ENCODE data around the gene LORICRIN.

LORICRIN gene

GRCh38 chr1:153242160-153242559 lies 17.3 kb upstream of the LORICRIN start:
- Histone ChIP-seq H3K4me3 (ENCODE audit: low read length) (no peak overlapping the region), H2AFZ (ENCODE audit: low read depth, low read length) (no peak overlapping the region), H4K20me1 (ENCODE audit: insufficient read depth, low read length) (no peaks in the 10 kb centered on the region), H3K36me3 (replicated peaks; ENCODE audit: low read depth, low read length) (no peaks in the 10 kb centered on the region), H3K27me3 (ENCODE audit: low read depth, low read length) (no peaks in the 10 kb centered on the region), H3K4me1 (ENCODE audit: low read length) (no peaks in the 10 kb centered on the region), H3K79me2 (ENCODE audit: low read length) (no peaks in the 10 kb centered on the region), H3K4me2 (ENCODE audit: low read length) (no peak overlapping the region), H3K27ac (ENCODE audit: low read length) (no peak overlapping the region), H3K9me3 (ENCODE audit: insufficient read depth, low read length) (no peaks in the 10 kb centered on the region), H3K9ac (ENCODE audit: low read length) (no peak overlapping the region)
- TF ChIP-seq CTCF (IDR thresholded peaks at IDR 0.05; ENCODE audit: low read depth, low read length) = no peak
- no peak for TF ChIP-seq EZH2phosphoT487 (IDR thresholded peaks at IDR 0.05; ENCODE audit: low read depth)

GRCh38 chr1:153245466-153245865 lies 14.0 kb upstream of the LORICRIN start:
- no peak for TF ChIP-seq CTCF (IDR thresholded peaks at IDR 0.05; ENCODE audit: low read depth, low read length)
- no peak for TF ChIP-seq EZH2phosphoT487 (IDR thresholded peaks at IDR 0.05; ENCODE audit: low read depth)
- Histone ChIP-seq H3K79me2 (ENCODE audit: low read length) (no peaks in the 10 kb centered on the region), H3K36me3 (replicated peaks; ENCODE audit: low read depth, low read length) (no peaks in the 10 kb centered on the region), H3K4me1 (ENCODE audit: low read length) (no peaks in the 10 kb centered on the region), H3K4me3 (ENCODE audit: low read length) (no peak overlapping the region), H3K27me3 (ENCODE audit: low read depth, low read length) (no peaks in the 10 kb centered on the region), H3K9me3 (ENCODE audit: insufficient read depth, low read length) (no peaks in the 10 kb centered on the region), H3K9ac (ENCODE audit: low read length) (no peak overlapping the region), H3K4me2 (ENCODE audit: low read length) (no peak overlapping the region), H3K27ac (ENCODE audit: low read length) (no peak overlapping the region), H2AFZ (ENCODE audit: low read depth, low read length) (no peak overlapping the region), H4K20me1 (ENCODE audit: insufficient read depth, low read length) (no peaks in the 10 kb centered on the region)

- H3K9ac ChIP-seq (ENCODE audit: low read length) = no peak overlapping the region
- peaks cover 5% of the 10 kb centered on the region for H3K4me1 ChIP-seq (ENCODE audit: low read length)
- no peaks in the 10 kb centered on the region for H3K9me3 ChIP-seq (ENCODE audit: insufficient read depth, low read length)
- H3K27me3 ChIP-seq (ENCODE audit: low read depth, low read length) = no peaks in the 10 kb centered on the region
- H3K79me2 ChIP-seq (ENCODE audit: low read length) = no peaks in the 10 kb centered on the region
- no peak overlapping the region for H3K4me3 ChIP-seq (ENCODE audit: low read length)
- TF ChIP-seq CTCF (IDR thresholded peaks at IDR 0.05; ENCODE audit: low read depth, low read length) = no peak
- no peak for TF ChIP-seq EZH2phosphoT487 (IDR thresholded peaks at IDR 0.05; ENCODE audit: low read depth)
- no peak overlapping the region for H3K4me2 ChIP-seq (ENCODE audit: low read length)
- no peaks in the 10 kb centered on the region for H4K20me1 ChIP-seq (ENCODE audit: insufficient read depth, low read length)
- H3K27ac ChIP-seq (ENCODE audit: low read length) = no peak overlapping the region
- H2AFZ ChIP-seq (ENCODE audit: low read depth, low read length) = no peak overlapping the region
- H3K36me3 ChIP-seq (replicated peaks; ENCODE audit: low read depth, low read length) = no peaks in the 10 kb centered on the region
Observed at GRCh38 chr1:153246018-153246417, 13.5 kb upstream of the LORICRIN start.

- Histone ChIP-seq H3K4me3 (ENCODE audit: low read length) (no peak overlapping the region), H3K79me2 (ENCODE audit: low read length) (no peaks in the 10 kb centered on the region), H3K36me3 (replicated peaks; ENCODE audit: low read depth, low read length) (no peaks in the 10 kb centered on the region), H3K4me2 (ENCODE audit: low read length) (no peak overlapping the region), H2AFZ (ENCODE audit: low read depth, low read length) (no peak overlapping the region), H3K27ac (ENCODE audit: low read length) (no peak overlapping the region), H3K9ac (ENCODE audit: low read length) (no peak overlapping the region), H3K27me3 (ENCODE audit: low read depth, low read length) (no peaks in the 10 kb centered on the region), H3K4me1 (ENCODE audit: low read length) (peaks cover 13% of the 10 kb centered on the region), H4K20me1 (ENCODE audit: insufficient read depth, low read length) (no peaks in the 10 kb centered on the region), H3K9me3 (ENCODE audit: insufficient read depth, low read length) (no peaks in the 10 kb centered on the region)
- no peak for TF ChIP-seq EZH2phosphoT487 (IDR thresholded peaks at IDR 0.05; ENCODE audit: low read depth)
- TF ChIP-seq CTCF (IDR thresholded peaks at IDR 0.05; ENCODE audit: low read depth, low read length) = no peak
Observed at GRCh38 chr1:153246825-153247224, 12.7 kb upstream of the LORICRIN start.
